ENCODE results near the gene APBA2. TPM values are rescaled to one million over a fixed set of nuclear protein-coding genes. Genes with fewer than 3 reads are reported as not detected.

The APBA2 gene
- total and polyA plus RNA-seq, 2 donors: 6.7 to 15.3 TPM

DNA sequence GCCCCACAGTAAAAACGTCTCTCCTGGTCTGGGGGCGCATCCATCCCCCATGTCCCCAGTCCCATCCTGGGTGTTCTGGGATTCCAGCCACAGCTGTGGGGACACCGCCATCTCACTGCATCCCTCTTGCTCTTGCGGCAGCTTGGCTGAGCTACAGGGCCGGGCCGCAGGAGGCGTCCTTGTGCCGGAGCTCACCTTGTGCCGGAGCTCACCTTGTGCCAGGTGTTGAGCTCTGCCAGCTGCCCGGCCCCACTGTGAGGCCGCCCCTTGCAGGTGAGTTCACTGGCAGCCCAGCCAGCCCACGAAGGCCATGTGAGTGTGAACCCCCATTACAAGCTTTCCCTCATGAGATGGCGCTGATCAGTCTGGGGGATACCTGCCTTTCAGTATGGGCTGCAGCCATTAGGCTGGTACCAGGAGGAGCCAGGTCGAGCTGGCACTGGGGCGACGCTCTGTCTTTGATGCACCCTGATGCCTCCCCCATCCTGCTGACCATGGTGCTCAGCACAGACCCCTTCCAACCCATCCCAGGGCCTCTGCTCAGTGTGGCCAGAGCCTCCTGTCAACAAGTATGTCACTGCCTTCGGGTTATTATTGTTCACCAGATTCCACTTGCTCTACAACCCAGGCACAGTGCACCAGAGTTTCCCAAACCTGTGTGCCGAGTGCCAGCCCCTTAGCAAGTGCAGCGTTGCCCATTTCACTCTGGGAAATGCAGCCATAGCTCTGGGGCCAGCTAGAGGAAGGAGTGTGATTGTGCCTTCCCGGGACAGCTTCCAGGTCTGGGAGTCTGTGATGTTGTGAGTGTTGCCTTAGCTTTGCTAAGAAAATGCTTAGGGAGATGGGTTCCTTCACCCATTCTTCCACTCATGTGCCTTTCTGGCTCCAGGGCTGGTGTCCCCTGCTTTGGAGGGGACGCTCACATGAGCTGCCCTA lies 105.7 kb downstream of the APBA2 start:
- peaks cover 2 to 10% of the 10 kb centered on the region in 2 donors for H3K4me1 ChIP-seq (ENCODE audit: control insufficient read depth in 2 of 2, insufficient read depth in 2 of 2, low read length in 2 of 2)
- H3K27ac ChIP-seq (ENCODE audit: low read depth in 1 of 2, low read length in 1 of 2): no peak overlapping the region
- no peak for DNase-seq (ENCODE audit: low read depth in 6 of 9, low spot score in 9 of 9)
- no peak overlapping the region for H3K4me3 ChIP-seq (ENCODE audit: low read length in 2 of 2)
- WGBS: 94% methylated on average over 21 of the region's 21 CpGs
- H3K36me3 ChIP-seq (ENCODE audit: control insufficient read depth in 2 of 2, insufficient read depth in 2 of 2, low read length in 1 of 2): peaks cover 0 to 3% of the 10 kb centered on the region in 2 donors
- no peaks in the 10 kb centered on the region for H3K27me3 ChIP-seq (ENCODE audit: control insufficient read depth in 2 of 2, insufficient read depth in 1 of 2, low read length in 1 of 2)
- peaks cover 0 to 3% of the 10 kb centered on the region in 2 donors for H3K9me3 ChIP-seq (ENCODE audit: control insufficient read depth in 2 of 2, insufficient read depth in 1 of 2, low read length in 1 of 2)

DNA sequence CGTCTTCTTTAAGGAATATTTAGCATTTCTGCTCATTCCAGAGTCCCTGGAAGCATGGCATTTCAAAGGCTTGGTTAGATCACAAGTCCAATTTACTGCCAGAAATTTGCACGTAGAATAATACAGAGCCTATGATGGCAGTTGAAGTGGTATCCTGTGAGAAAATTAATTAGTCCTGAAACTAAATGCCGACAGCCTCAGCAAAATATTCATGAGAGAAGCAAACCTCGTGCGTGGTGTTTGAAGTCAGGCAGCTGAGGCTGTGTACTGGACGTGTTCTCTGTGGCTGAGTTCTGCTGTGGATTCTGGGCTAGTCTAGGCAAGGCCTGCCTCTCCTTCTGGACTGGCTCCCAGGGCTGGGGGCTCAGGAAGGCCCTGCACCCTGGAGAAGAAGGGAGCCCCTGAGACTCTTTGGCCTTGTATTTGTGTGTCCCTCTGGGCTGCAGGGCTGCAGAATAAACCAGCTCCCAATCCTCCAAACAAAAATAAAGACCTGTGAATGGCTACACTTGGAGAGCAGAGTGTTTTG lies 106.6 kb downstream of the APBA2 start:
- H3K4me3 ChIP-seq (ENCODE audit: low read length in 2 of 2): no peak overlapping the region
- no peak overlapping the region for H3K27ac ChIP-seq (ENCODE audit: low read depth in 1 of 2, low read length in 1 of 2)
- peaks cover 2 to 10% of the 10 kb centered on the region in 2 donors for H3K4me1 ChIP-seq (ENCODE audit: control insufficient read depth in 2 of 2, insufficient read depth in 2 of 2, low read length in 2 of 2)
- WGBS: 91% methylated on average over 6 of the region's 6 CpGs
- peaks cover 0 to 3% of the 10 kb centered on the region in 2 donors for H3K36me3 ChIP-seq (ENCODE audit: control insufficient read depth in 2 of 2, insufficient read depth in 2 of 2, low read length in 1 of 2)
- H3K27me3 ChIP-seq (ENCODE audit: control insufficient read depth in 2 of 2, insufficient read depth in 1 of 2, low read length in 1 of 2): no peaks in the 10 kb centered on the region
- no peak for DNase-seq (ENCODE audit: low read depth in 6 of 9, low spot score in 9 of 9)
- H3K9me3 ChIP-seq (ENCODE audit: control insufficient read depth in 2 of 2, insufficient read depth in 1 of 2, low read length in 1 of 2): no peaks in the 10 kb centered on the region

DNA sequence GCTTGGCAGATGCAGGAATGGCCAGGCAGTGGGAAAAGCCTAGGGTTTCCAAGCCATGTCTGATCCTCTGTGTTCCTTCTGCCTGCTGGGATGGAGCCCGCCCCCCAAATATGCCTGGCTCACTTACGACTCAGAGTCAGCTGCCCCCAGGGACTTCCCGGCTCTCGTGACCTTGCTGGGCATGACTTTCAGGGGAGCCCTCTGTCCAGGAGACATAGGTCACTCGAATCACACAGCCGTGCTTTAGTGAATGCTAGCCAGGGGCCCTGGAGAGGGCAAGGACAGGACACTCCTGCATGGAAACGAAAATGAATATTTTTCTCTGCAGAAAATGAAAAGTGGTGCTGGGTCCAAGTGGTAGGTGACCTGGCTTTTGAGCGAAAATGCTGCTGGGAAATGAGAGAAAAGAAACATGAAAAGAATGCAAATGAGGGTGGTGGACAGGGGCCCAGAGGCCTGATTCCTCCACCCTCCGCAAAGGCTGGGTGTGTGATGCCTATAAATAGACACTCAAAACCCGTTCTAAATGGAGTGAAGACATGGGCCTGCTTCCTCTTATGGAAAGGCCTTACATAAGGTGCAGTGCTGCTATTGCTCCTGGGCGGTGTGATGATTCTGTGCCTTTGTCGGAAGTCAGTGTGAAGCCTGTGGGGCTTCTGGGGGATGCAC lies 107.4 kb downstream of the APBA2 start:
- WGBS: 95% methylated on average over 12 of the region's 12 CpGs
- Histone ChIP-seq H3K27me3 (ENCODE audit: control insufficient read depth in 2 of 2, insufficient read depth in 1 of 2, low read length in 1 of 2) (no peaks in the 10 kb centered on the region), H3K4me3 (ENCODE audit: low read length in 2 of 2) (no peak overlapping the region), H3K27ac (ENCODE audit: low read depth in 1 of 2, low read length in 1 of 2) (no peak overlapping the region), H3K36me3 (ENCODE audit: control insufficient read depth in 2 of 2, insufficient read depth in 2 of 2, low read length in 1 of 2) (peaks cover 0 to 3% of the 10 kb centered on the region in 2 donors), H3K9me3 (ENCODE audit: control insufficient read depth in 2 of 2, insufficient read depth in 1 of 2, low read length in 1 of 2) (no peaks in the 10 kb centered on the region), H3K4me1 (ENCODE audit: control insufficient read depth in 2 of 2, insufficient read depth in 2 of 2, low read length in 2 of 2) (peaks cover 2 to 10% of the 10 kb centered on the region in 2 donors)
- no peak for DNase-seq (ENCODE audit: low read depth in 6 of 9, low spot score in 9 of 9)

DNA sequence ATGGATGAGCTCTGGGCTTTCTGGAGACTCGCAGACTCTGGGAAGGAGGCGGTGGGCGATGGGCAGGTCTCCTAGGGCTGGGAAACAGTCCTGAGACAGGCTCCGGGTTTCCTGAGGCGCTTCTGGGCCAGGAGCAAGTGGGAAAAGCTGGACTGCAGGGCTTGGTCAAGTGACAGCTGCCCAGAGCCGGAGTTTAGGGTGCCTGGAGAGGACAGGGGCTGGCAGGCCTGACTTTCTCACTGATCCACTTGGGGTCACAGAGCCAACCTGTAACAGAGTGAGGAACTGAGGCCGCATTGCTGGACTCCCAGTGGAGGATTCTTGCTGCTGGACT lies 107.9 kb downstream of the APBA2 start:
- peaks cover 2 to 10% of the 10 kb centered on the region in 2 donors for H3K4me1 ChIP-seq (ENCODE audit: control insufficient read depth in 2 of 2, insufficient read depth in 2 of 2, low read length in 2 of 2)
- H3K4me3 ChIP-seq (ENCODE audit: low read length in 2 of 2): no peak overlapping the region
- H3K27ac ChIP-seq (ENCODE audit: low read depth in 1 of 2, low read length in 1 of 2): no peak overlapping the region
- 98% methylated on average over 7 of the region's 7 CpGs for WGBS
- no peaks in the 10 kb centered on the region for H3K9me3 ChIP-seq (ENCODE audit: control insufficient read depth in 2 of 2, insufficient read depth in 1 of 2, low read length in 1 of 2)
- H3K27me3 ChIP-seq (ENCODE audit: control insufficient read depth in 2 of 2, insufficient read depth in 1 of 2, low read length in 1 of 2): no peaks in the 10 kb centered on the region
- H3K36me3 ChIP-seq (ENCODE audit: control insufficient read depth in 2 of 2, insufficient read depth in 2 of 2, low read length in 1 of 2): peaks cover 0 to 3% of the 10 kb centered on the region in 2 donors
- no peak for DNase-seq (ENCODE audit: low read depth in 6 of 9, low spot score in 9 of 9)

DNA sequence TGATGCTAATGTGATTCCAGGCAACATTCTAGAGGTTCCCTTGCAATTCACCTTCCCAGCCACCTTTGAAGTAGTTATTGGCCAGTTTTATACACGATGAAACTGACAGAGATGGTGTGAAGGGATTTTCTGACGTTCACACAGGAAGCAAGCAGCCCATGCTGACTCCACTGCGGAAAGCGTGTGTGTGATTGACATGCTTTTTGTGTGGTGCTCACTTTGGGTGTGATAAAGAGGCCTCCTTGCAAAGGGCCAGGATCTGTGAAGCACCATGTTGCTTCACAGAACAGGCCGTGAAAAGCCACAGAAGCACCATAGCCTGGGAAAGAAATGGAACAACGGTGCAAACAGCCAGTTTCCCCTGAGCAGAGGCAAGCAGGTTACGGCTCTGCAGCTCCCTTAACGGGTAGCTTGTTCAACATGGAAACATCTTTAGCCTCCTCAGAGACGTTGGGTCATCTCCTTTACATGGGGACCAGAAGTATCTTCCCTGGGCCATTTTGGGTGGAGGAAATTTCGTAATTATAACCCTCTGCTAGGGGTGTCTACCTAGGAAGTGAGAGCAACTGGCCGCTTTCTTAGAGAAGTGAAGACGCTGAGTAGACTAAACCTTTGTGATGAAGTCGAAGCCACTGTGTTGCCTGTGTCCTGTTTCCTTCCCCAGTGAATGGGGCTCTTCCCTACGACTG lies 108.5 kb downstream of the APBA2 start:
- Histone ChIP-seq H3K36me3 (ENCODE audit: control insufficient read depth in 2 of 2, insufficient read depth in 2 of 2, low read length in 1 of 2) (peaks cover 0 to 3% of the 10 kb centered on the region in 2 donors), H3K4me1 (ENCODE audit: control insufficient read depth in 2 of 2, insufficient read depth in 2 of 2, low read length in 2 of 2) (peaks cover 2 to 10% of the 10 kb centered on the region in 2 donors), H3K27me3 (ENCODE audit: control insufficient read depth in 2 of 2, insufficient read depth in 1 of 2, low read length in 1 of 2) (no peaks in the 10 kb centered on the region), H3K9me3 (ENCODE audit: control insufficient read depth in 2 of 2, insufficient read depth in 1 of 2, low read length in 1 of 2) (no peaks in the 10 kb centered on the region), H3K27ac (ENCODE audit: low read depth in 1 of 2, low read length in 1 of 2) (no peak overlapping the region), H3K4me3 (ENCODE audit: low read length in 2 of 2) (no peak overlapping the region)
- no peak for DNase-seq (ENCODE audit: low read depth in 6 of 9, low spot score in 9 of 9)
- WGBS: 88% methylated on average over 14 of the region's 14 CpGs

DNA sequence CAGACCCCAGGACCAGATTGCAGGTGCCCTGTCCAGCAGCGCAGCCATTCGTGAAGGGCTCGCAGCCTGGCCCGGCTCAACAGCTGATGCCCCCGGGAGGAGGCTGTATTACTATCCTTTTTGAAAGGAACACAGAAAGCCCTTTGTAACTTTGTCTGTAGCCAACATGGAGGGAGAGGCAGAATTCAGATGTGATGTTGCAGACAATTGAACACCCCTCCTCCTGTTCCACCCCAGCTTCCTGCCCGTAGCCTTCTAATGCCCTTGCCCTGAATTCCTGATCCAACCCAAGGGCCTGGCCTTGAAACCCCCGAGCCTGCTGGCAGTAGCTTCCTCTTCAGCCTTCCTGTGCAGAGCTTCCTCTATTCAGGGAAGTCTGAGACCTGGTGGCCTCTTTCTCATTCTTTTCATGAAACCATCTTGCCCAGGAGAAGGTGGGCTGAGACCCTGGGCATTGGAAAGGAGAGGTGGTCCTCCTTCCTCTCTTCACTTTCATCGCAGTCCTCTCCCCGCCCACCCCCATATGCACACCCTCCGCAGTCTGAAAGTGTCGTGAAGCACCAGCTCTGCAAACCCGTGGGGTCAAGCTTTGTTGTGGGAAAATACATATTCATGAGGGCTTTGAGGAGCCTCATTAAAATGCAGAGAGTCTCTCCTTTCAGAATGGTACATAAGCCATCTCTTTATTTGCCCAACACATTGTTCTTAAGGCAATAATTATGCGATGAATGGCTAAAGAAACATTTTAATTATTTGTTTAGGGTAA lies 109.2 kb downstream of the APBA2 start:
- no peak for DNase-seq (ENCODE audit: low read depth in 6 of 9, low spot score in 9 of 9)
- H3K27me3 ChIP-seq (ENCODE audit: control insufficient read depth in 2 of 2, insufficient read depth in 1 of 2, low read length in 1 of 2): no peaks in the 10 kb centered on the region
- H3K27ac ChIP-seq (ENCODE audit: low read depth in 1 of 2, low read length in 1 of 2): no peak overlapping the region
- H3K36me3 ChIP-seq (ENCODE audit: control insufficient read depth in 2 of 2, insufficient read depth in 2 of 2, low read length in 1 of 2): peaks cover 0 to 3% of the 10 kb centered on the region in 2 donors
- no peak overlapping the region for H3K4me3 ChIP-seq (ENCODE audit: low read length in 2 of 2)
- 78% methylated on average over 13 of the region's 13 CpGs for WGBS
- H3K9me3 ChIP-seq (ENCODE audit: control insufficient read depth in 2 of 2, insufficient read depth in 1 of 2, low read length in 1 of 2): no peaks in the 10 kb centered on the region
- H3K4me1 ChIP-seq (ENCODE audit: control insufficient read depth in 2 of 2, insufficient read depth in 2 of 2, low read length in 2 of 2): peaks cover 2 to 10% of the 10 kb centered on the region in 2 donors

DNA sequence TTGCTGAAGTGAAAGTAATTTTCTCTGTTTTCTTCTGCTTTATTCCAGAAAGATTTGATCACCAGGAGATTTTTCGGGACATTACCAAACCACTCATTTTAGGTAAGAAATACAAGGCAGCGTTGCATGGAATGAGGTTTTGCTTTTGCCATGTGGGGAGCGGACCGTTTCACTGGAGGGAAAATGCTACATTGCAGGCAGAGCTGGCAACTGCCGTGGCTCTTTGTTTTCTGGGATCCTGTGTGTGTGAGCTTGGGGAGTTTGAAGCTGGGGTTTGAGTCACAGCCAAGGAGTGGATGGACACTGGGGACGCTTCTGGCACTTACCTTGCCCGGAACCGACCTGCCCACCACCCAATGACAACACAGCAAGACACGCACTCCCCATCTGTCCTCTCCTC lies 109.9 kb downstream of the APBA2 start:
- H3K36me3 ChIP-seq (ENCODE audit: control insufficient read depth in 2 of 2, insufficient read depth in 2 of 2, low read length in 1 of 2): peaks cover 0 to 3% of the 10 kb centered on the region in 2 donors
- no peak overlapping the region for H3K27ac ChIP-seq (ENCODE audit: low read depth in 1 of 2, low read length in 1 of 2)
- no peak for DNase-seq (ENCODE audit: low read depth in 6 of 9, low spot score in 9 of 9)
- no peaks in the 10 kb centered on the region for H3K9me3 ChIP-seq (ENCODE audit: control insufficient read depth in 2 of 2, insufficient read depth in 1 of 2, low read length in 1 of 2)
- H3K27me3 ChIP-seq (ENCODE audit: control insufficient read depth in 2 of 2, insufficient read depth in 1 of 2, low read length in 1 of 2): no peaks in the 10 kb centered on the region
- no peak overlapping the region for H3K4me3 ChIP-seq (ENCODE audit: low read length in 2 of 2)
- 91% methylated on average over 9 of the region's 9 CpGs for WGBS
- peaks cover 2 to 10% of the 10 kb centered on the region in 2 donors for H3K4me1 ChIP-seq (ENCODE audit: control insufficient read depth in 2 of 2, insufficient read depth in 2 of 2, low read length in 2 of 2)

DNA sequence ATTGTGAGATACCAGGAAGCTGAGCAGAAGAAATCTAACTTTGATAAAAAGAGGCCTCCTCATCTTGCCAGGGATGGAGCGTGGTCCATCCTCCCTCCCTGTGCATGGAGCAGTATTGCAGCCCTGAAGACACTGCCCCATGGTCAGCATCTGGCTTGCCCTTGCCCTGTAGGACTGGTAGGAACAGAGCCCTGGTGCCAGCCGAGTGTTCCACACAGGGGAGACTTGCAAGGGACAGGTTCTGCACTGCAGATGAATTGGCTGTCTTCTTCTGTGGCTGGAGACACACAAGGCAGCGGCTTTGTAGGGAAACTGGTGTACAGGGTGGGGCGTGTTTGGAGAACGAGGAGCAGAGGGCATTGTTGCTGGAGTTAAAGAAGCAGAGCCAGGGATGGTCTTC lies 110.5 kb downstream of the APBA2 start:
- H3K27me3 ChIP-seq (ENCODE audit: control insufficient read depth in 2 of 2, insufficient read depth in 1 of 2, low read length in 1 of 2): no peaks in the 10 kb centered on the region
- peaks cover 2 to 10% of the 10 kb centered on the region in 2 donors for H3K4me1 ChIP-seq (ENCODE audit: control insufficient read depth in 2 of 2, insufficient read depth in 2 of 2, low read length in 2 of 2)
- H3K36me3 ChIP-seq (ENCODE audit: control insufficient read depth in 2 of 2, insufficient read depth in 2 of 2, low read length in 1 of 2): peaks cover 0 to 3% of the 10 kb centered on the region in 2 donors
- no peak overlapping the region for H3K4me3 ChIP-seq (ENCODE audit: low read length in 2 of 2)
- H3K27ac ChIP-seq (ENCODE audit: low read depth in 1 of 2, low read length in 1 of 2): no peak overlapping the region
- DNase-seq (ENCODE audit: low read depth in 6 of 9, low spot score in 9 of 9): no peak
- H3K9me3 ChIP-seq (ENCODE audit: control insufficient read depth in 2 of 2, insufficient read depth in 1 of 2, low read length in 1 of 2): no peaks in the 10 kb centered on the region
- 96% methylated on average over 5 of the region's 5 CpGs for WGBS
